Right lobe of liver (tissue), 6 donors: Measurements from ENCODE around the gene CRISPLD2. TPM values are rescaled to one million over a fixed set of nuclear protein-coding genes. Genes with fewer than 3 reads are reported as not detected.

Source experiments
- ATAC-seq, 4 donors: fragments of 200-7000 bp; cut with Tn5 transposase; one replicate each; pipeline ENCODE4 v1.9.1; 2020; ENCODE audit warnings: mild to moderate bottlenecking in 4 of 4, moderate library complexity in 4 of 4
- DNase-seq, 3 donors: peaks; one replicate each; pipeline ENCODE4 v3.0.0-alpha.2; 2020
- H3K27ac ChIP-seq, 3 donors: fragments of 200-600 bp; one replicate each; pipeline ENCODE4 v1.8.0; 2022
- H3K27me3 ChIP-seq, 2 donors: fragments of 200-600 bp; one replicate each; pipeline ENCODE4 v1.8.0; 2022
- H3K36me3 ChIP-seq, 4 donors: fragments of 200-600 bp; sonication (generic) in 1 of 4; one replicate each; pipeline versions ENCODE4 v1.5.1 to v1.8.0; 2017 to 2022; ENCODE audit warnings: control low read depth in 1 of 4
- H3K4me1 ChIP-seq, 4 donors: fragments of 200-600 bp; sonication (generic) in 1 of 4; one replicate each; pipeline versions ENCODE4 v1.5.1 to v1.8.0; 2017 to 2022; ENCODE audit warnings: control low read depth in 1 of 4
- H3K4me3 ChIP-seq, 3 donors: fragments of 200-600 bp; one replicate each; pipeline ENCODE4 v1.8.0; 2022
- H3K9me3 ChIP-seq, 4 donors: fragments of 200-600 bp; sonication (generic) in 1 of 4; one replicate each; pipeline versions ENCODE4 v1.5.1 to v1.8.0; 2017 to 2022; ENCODE audit warnings: control low read depth in 1 of 4
- POLR2A ChIP-seq: fragments of 450-650 bp; IDR thresholded peaks from one replicate; pipeline ENCODE4 v1.6.1; 2017; ENCODE audit warnings: antibody characterized with exemption, mild to moderate bottlenecking
- WGBS: methylation state at CpG from one replicate; pipeline ENCODE4 v1.1.6; 2018; ENCODE audit warnings: low coverage, low lambda C conversion rate; ENCODE audit not compliant: insufficient coverage; ENCODE audit errors: missing lambda C conversion rate; 5-methylcytosine and 5-hydroxymethylcytosine counted together
- intact Hi-C, 2 donors: fragments of 100-400 bp; cut with DNase I; formaldehyde crosslinking; loops; one replicate each; pipeline versions ENCODE4 v1.11.2 to v1.14.1; 2022
- long read RNA-seq: library from polyadenylated mRNA; unstranded; transcript quantifications from one replicate; pipeline ENCODE4 v2.0.0, GENCODE V29; 2019
- total RNA-seq, 6 experiments: library from RNA; depleted of rRNA in 2 of 6; stranded (reverse); fragments of >200 nt in 2 of 6; fragmentation: NEBNext Ultra II Directional in 3 of 6; extraction: Animal tissue kit (Norgen Biotek cat#: 25700) in 3 of 6; gene quantifications; one replicate each; pipeline versions ENCODE4 v1.1.0 to v1.2.4, GENCODE V29; 2016 to 2023
- TF ChIP-seq, protein P1 (sequence below), 4 donors: fragments of 200-600 bp in 3 of 4; fragments of 450-650 bp in 1 of 4; IDR thresholded peaks; one replicate each; pipeline versions ENCODE4 v1.5.1 to v1.8.0; 2016 to 2022; ENCODE audit warnings: antibody characterized with exemption in 4 of 4, mild to moderate bottlenecking in 2 of 4
- donor health status: DM: no; HTN: yes; CAD: no.
- donor health status: DM: no; HTN: no; CAD: no.
- donor health status: DM: no; HTN: no; CAD: no.
- donor health status: DM: no; HTN: yes; CAD: no.
- donor health status: DM: no; HTN: yes; CAD: no.

The CRISPLD2 gene, protein sequence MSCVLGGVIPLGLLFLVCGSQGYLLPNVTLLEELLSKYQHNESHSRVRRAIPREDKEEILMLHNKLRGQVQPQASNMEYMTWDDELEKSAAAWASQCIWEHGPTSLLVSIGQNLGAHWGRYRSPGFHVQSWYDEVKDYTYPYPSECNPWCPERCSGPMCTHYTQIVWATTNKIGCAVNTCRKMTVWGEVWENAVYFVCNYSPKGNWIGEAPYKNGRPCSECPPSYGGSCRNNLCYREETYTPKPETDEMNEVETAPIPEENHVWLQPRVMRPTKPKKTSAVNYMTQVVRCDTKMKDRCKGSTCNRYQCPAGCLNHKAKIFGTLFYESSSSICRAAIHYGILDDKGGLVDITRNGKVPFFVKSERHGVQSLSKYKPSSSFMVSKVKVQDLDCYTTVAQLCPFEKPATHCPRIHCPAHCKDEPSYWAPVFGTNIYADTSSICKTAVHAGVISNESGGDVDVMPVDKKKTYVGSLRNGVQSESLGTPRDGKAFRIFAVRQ
- 10 to 100 TPM in 3 of 6 experiments, 1 to 10 TPM in 3; 2.9 to 14.8 (median 8.9) TPM for total RNA-seq
- long read RNA-seq, result 0 reads

DNA sequence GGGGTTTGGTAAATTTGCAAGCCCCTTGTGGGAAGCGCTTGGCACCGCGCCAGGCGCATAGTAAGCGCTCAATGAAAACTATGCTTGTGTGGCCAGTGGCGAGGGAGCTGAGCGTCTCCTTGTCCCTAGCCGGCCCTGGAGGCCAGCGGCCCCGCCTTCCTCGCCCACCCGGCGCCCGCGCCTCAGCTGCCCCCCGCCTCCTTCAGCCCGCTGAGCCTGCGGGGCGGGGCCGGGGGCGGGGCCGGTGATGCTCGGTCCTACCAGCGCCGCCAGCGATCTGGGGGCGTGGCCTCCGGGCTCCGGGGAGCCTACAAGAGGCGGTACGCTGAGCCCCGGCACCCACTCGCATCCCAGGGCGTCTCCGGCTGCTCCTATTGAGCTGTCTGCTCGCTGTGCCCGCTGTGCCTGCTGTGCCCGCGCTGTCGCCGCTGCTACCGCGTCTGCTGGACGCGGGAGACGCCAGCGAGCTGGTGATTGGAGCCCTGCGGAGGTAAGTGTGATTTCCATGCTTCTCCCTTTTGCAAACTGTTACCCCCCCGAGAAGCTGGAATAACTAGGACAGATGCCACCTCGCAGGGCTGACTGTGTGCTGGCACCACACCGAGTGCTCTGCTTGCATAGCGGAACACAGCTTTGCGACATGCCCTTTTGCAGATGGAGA lies at the start of gene CRISPLD2:
Gene CRISPLD2, plus strand, starts transcription at position 342 of the 661 bp plus-strand sequence. CDS start 18,511 bp downstream, outside the sequence.
- ATAC-seq (peak; percentile 91 to 95 (median 92)), DNase-seq (peak; percentile 89 to 90 (median 89))
- Histone ChIP-seq H3K9me3 (no peaks in the 10 kb centered on the region), H3K27ac (peak within 1 kb of the TSS; percentile 10 to 25 (median 25)), H3K4me1 (peaks cover 0 to 9% (median 0%) of the 10 kb centered on the region in 4 donors), H3K27me3 (peaks cover 0 to 5% of the 10 kb centered on the region in 2 donors), H3K4me3 (peak within 1 kb of the TSS; percentile 24 to 44 (median 39)), H3K36me3 (no peaks in the 10 kb centered on the region)
- TF ChIP-seq, protein P1, sequence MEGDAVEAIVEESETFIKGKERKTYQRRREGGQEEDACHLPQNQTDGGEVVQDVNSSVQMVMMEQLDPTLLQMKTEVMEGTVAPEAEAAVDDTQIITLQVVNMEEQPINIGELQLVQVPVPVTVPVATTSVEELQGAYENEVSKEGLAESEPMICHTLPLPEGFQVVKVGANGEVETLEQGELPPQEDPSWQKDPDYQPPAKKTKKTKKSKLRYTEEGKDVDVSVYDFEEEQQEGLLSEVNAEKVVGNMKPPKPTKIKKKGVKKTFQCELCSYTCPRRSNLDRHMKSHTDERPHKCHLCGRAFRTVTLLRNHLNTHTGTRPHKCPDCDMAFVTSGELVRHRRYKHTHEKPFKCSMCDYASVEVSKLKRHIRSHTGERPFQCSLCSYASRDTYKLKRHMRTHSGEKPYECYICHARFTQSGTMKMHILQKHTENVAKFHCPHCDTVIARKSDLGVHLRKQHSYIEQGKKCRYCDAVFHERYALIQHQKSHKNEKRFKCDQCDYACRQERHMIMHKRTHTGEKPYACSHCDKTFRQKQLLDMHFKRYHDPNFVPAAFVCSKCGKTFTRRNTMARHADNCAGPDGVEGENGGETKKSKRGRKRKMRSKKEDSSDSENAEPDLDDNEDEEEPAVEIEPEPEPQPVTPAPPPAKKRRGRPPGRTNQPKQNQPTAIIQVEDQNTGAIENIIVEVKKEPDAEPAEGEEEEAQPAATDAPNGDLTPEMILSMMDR (IDR thresholded peaks at IDR 0.05), result no peak
- TF ChIP-seq POLR2A, result peak; percentile 90
- intact Hi-C loops, result no loop called here
- WGBS, result 4% methylated on average over 4 of the region's 53 CpGs

DNA sequence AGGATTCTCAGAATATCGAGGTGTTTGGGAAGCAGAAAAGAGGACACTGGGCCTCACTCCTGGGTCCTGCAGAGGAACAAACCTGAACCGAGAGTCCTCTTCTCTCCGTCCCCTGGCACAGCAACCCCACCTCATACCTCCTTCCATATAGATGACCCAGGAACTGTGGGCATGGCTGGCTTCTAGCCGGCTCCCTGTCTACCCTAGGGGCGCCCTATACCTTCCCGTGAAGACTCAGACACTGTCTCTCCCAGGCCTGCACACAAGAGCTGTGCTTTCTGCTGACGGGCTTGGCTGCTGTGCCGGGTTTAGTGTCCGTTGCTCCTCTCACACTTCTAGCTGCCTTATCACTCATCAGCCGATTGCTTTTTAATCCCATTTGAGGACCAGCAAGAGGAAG lies 46.5 kb upstream of the CRISPLD2 start:
- H3K4me3 ChIP-seq, result no peak overlapping the region
- DNase-seq, result no peak
- H3K9me3 ChIP-seq, result no peaks in the 10 kb centered on the region
- no peak for TF ChIP-seq POLR2A
- TF ChIP-seq, protein P1 (IDR thresholded peaks at IDR 0.05), result no peak
- 100% methylated on average over 5 of the region's 10 CpGs for WGBS
- no peak overlapping the region for H3K27ac ChIP-seq
- H3K36me3 ChIP-seq, result peaks cover 0 to 52% (median 31%) of the 10 kb centered on the region in 4 donors
- intact Hi-C loops, result no loop called here
- H3K27me3 ChIP-seq, result no peaks in the 10 kb centered on the region
- no peak for ATAC-seq
- H3K4me1 ChIP-seq, result no peaks in the 10 kb centered on the region

DNA sequence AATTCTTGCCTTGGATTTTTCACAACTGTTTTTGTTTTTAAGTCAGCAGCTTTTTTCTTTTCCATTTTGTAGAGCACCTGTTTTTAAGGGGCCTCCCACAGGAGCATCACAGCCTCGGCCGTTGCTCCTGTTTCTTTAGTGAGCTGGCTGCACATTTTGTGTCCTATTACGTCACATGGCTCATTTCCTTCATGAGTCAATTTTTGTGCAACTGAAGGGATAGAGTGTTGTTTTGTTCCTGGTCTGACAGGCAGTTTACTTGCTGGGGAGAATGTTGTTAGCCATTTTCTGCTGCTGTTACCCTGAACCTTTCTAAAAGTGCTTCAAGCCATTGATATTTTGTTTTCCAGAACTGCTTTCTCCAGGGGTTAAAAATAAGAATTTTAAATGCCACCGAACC lies 45.0 kb upstream of the CRISPLD2 start:
- 47% methylated on average over 4 of the region's 4 CpGs for WGBS
- Histone ChIP-seq H3K4me3 (no peak overlapping the region), H3K9me3 (no peaks in the 10 kb centered on the region), H3K36me3 (peaks cover 0 to 56% (median 28%) of the 10 kb centered on the region in 4 donors), H3K27ac (no peak overlapping the region), H3K4me1 (no peaks in the 10 kb centered on the region), H3K27me3 (no peaks in the 10 kb centered on the region)
- DNase-seq (no peak), ATAC-seq (peak in 1 of 4 donors; percentile 28)
- intact Hi-C loops, result no loop called here
- TF ChIP-seq, protein P1 (IDR thresholded peaks at IDR 0.05), result no peak
- no peak for TF ChIP-seq POLR2A

DNA sequence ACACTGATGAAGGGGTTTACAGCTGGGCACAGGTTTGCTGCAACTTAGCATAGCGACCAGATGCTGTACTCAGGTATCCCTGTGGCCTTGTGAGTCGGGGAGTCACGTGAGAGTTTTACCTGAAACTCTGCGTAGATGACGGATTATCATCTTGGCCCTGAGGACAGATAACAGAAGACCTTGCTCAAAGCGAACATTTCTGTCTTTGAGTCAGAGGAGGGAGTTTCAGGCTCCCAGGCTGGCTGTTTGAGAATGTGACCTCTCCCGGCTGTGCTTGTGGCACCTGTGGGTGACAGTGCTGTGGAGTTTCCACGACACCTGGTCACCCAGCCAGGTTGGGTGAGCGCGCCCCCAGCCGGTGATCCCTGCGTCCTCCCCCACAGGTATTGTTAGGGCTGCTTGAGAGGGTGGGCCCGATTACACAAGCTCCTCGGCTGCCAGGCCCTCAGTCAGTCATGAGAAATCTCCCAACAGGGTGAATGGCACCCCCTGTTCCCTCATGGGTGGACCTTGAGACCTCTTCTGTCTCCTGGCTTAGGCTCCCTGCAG lies 44.4 kb upstream of the CRISPLD2 start:
- intact Hi-C loops, result no loop called here
- Histone ChIP-seq H3K4me3 (no peak overlapping the region), H3K36me3 (peaks cover 0 to 56% (median 28%) of the 10 kb centered on the region in 4 donors), H3K27ac (peak overlapping the region in 1 of 3 donors; percentile 14), H3K9me3 (no peaks in the 10 kb centered on the region), H3K27me3 (no peaks in the 10 kb centered on the region), H3K4me1 (no peaks in the 10 kb centered on the region)
- DNase-seq (no peak), ATAC-seq (peak in 1 of 4 donors; percentile 38)
- WGBS, result 94% methylated on average over 6 of the region's 14 CpGs
- TF ChIP-seq, protein P1 (IDR thresholded peaks at IDR 0.05), result no peak
- no peak for TF ChIP-seq POLR2A
